HG03457 (cell line): ENCODE data around the gene DNAH5.

Source experiments
- ATAC-seq: cut with Tn5 transposase; IDR thresholded peaks from one replicate; pipeline ENCODE4 v1.9.1; 2021; ENCODE audit warnings: moderate number of reproducible peaks; ENCODE audit not compliant: unreplicated experiment

Gene DNAH5

DNA sequence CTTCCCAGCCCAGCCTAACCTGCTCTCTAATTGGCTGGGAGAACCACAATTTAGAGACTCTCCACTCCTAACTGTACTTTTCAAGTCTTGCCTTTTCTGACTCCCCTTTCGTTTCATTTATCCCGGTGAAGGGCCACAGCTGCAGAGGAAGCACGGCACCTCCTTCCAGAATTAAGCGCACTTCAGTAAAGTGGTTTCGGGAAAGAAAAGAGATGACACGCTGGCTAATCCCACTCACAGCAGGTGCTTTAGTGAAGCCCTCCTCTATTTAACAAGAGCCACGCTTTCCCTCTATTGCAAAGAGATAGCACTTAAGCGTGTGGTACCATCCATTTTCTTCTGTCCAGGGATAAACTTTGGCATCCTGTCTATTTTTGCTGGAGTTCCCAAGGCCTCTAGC, 4.8 kb downstream of the DNAH5 start:
- no peak for ATAC-seq

DNA sequence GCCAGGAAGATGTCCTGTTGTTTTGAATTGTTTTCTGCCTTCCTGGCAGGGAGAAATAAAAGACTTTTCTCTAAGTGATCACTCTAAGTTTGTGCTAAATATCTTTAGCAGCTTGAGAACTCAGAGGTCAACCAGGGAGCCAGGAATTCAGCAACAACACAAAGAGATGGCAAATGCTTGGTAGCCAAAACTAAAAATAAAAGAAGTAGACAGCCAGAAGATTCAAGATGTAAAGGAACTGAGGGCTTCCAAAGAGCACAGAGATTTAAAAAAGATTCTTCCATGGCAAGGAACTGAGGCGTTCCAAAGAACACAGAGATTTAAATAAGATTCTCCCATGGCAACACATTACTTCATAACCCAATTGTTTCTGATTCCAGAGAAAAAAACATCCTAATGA, 9.6 kb downstream of the DNAH5 start:
- no peak for ATAC-seq

DNA sequence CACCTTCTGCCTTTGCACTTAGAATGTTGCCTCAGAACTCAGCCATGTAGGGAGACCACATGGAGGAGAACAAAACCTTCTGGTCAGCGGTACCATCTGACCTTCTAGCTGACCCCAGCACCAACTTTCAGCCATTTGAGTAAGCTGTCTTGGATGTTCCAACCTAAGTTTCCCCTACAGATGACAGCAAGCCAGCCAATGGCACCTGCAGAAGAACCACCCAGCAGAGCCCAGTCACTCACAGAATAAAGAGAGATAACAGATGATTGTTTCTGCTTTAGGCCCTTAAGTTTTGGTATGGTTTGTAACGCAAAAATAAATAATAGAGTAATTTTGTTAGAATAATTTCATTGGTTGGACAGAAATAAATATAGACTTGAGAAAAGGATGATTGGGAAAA, 10.4 kb downstream of the DNAH5 start:
- no peak for ATAC-seq

DNA sequence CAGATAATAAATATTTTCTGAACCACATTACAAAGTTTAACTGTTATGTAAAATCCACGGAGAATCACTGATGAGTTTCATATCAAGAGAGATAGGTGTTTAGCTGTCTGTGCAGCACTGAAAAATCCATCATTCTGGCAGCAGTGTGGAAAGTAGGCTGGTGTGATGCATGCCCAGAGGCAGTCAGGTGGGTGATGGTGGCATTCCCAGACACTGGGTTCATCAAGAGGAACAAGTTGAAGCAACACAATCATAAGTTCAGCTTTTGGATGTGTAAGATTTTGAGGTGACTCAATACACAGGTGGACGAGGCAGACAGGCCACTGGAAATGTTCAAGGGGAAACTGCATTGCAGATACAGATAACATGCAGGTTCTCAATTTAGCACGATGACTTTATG, 11.9 kb downstream of the DNAH5 start:
- ATAC-seq = no peak

DNA sequence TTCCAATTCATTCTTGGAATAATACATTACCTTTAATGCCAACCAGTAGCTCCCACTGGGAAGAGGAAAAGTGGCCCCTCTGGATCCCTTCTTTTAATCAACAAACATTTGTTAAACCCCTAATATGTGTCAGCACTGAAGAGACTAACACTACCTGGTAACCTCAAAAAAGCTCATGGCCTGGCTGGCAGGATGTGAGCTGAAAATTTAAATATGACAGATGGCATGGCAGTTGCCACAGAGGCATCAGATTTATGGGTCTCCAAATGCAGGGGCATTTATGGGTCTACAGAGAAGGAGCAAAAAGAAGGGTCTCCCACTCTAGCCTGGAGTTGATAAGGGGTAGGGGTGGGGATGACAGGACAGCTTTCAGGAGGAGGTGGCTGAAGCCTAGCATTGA, 12.5 kb downstream of the DNAH5 start:
- no peak for ATAC-seq

DNA sequence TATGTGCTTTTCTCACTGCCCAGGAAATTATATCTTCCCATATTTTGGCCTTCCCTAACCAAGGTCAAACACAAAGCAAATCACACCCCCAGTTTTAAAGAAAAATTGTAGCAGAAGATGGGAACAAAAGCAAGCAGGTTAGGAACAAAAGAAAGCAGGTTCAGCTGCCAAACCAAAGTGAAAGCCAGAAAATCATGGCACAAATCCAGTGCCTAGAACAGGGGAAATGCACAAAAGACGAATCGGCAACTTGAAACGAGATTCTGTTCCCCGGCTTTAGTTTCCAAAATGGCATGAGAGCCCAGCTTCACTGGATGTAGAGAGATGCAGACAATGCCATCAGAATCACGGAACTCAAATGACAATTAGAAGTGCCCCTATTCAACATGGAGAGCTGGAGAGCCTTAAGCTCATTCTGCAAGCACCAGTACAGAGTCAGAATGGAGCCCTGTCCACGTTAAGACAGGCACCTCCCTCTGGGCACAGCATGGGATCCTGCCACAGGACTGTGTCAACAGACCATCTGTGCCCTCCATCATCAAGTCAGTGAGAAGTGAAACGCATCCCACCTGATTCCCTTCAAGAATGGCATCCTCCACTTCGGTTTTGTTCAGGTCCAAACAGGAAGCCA, 13.8 kb downstream of the DNAH5 start:
- ATAC-seq = no peak

DNA sequence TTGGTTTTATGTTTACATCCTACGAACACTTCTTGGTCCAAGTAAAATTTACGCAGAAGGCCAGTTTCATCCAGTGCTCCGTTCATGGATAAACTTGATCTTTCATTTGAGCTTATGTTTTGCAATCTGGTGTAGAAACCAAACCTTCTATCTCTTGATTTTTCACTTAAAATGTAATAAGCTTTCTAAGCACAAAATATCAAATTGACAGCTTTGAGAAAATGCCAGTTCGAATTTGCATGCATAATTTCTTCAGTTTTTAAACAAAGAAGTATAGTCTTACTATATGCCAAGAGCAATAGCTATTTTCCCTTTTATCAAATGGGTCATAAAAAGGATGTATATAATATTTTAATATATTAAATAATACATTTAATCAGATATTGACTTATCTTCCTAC, 17.8 kb downstream of the DNAH5 start:
- ATAC-seq = no peak

DNA sequence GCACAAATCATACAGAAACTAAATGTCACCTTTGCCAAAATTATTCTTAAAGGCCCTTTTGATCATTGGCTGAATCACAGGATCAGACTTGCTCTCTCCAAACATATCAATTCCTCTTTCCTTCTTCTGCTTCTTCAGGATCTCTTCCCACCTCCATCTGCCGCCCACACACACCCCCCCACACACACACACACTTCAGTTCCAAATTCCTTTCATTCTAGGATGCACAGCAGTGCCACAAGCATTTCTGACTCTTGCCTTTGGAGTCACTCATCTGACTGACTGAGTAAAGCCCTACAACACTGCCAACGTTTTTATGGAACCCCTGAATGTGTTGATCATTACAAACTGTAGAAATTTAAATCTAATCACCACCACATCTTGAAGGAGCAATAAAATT, 22.9 kb downstream of the DNAH5 start:
- ATAC-seq = no peak

DNA sequence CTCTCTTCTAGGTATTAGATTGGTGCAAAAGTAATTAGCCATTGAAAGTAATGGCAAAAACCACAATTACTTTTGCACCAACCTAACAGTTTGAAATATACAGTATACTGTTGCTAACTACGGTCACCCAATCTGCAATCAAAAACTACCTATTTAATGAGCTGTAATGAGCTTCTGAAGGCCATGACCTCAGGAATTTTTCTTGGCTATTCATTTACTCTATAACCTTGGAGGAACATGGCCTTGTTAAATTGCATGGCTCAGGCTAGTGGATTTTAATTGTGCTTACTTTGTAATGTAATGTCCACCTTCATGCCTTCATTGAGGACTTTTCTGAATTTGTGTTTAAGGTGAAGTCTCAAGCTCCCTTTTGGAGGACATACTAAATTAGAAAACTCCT, 24.7 kb downstream of the DNAH5 start:
- no peak for ATAC-seq

DNA sequence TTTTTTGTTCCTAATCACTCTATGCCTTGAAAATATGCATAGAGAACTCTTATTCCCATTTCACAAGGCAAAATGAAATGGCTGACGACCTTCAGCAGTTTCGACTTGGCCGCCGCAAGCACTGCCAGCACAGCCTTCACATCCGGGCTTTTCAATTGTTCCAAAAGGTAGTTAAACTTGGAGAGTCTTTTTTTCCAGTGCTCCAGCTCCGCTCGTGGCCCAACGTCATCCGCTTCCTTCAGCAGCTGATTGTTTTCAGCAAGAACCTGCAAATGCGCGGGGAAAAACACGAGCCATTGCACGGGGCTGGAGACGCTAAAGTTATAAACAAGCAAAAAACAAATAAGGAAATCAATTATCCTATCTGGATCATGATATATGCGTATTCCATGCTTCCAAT, 25.4 kb downstream of the DNAH5 start:
- no peak for ATAC-seq

DNA sequence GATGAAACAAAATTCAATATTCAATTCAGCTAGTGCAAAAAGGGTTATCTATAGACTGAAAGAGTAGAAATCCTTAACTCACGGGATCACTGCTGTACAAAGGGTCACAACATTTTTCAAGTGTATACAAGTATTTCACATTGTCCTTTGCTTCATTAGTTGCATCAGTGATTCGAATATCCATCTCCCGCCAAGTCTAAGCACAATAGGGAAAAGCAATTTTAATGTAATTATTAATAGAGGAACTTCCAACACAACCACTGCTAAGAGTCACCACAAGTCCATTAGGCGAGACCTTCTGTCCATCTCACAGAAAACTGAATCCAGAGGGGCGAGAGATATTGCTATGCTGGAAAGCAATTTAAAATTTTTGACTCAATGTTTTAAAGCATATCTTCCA, 27.4 kb downstream of the DNAH5 start:
- no peak for ATAC-seq

DNA sequence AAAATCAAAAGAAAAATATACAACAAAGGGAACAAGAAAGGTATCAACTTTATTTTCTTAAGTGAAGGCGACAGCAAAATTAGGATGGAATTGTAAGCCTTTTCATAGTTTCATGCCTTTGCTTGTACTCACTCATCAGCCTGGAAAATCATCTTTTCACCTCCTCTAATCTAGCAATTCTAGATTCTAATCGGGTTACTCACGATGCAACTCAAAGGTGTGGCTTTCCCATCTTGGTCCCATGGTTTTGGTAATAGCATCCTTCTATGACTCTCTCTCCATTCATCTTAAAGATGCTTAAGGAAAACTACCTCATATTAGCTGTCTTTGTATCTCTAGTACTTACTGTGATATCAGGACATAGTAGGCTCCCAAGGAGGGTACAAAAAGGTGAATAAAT, 30.5 kb downstream of the DNAH5 start:
- no peak for ATAC-seq

DNA sequence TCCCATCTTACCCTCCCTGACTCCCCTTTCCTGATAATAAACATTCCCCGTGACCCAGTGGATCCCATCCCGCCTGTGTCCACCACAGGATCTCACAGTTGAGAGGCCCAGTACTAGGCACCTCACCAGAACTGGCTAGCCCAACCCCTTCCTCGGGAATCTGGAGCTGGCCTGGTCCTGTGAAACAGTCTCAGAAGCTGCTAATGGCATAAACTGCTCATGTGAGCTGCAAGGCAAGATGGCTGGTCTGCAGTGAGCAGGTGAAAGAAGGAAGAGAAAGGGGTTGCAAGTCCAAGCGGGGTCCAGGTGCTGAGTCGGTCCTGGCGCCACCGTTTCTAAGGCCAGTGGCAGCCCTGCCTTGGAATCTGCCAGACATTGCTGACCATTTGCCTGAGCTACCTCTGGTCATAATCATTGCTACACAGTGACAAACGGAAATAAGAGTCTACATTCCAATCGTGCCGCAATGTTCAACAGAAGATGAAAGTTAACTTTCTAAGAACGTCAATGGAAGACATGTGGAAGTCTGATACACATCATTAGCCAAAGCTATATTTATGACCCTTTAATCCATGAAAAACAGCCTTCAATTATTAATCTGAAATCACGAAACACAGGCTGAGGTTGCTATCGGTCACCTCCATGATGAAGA, 33.7 kb downstream of the DNAH5 start:
- ATAC-seq = no peak

DNA sequence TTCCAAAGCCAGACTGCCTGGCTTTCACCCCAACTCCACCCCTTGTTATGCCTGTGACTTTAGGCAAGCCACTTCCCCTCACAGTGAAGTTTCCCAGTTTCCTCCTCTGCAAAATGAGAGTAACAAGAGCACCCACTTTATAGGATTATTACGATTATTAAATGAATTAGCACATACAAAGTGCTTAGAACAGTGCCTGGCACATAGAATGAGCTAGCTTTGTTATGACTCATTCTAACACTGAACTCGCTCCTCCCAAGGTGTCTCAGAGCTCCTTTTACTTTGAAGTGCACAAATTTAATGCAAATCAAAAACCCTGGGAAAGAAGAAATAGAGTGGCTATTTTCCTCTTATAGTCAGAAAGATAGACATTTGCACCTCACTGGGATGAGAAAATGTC, 34.3 kb downstream of the DNAH5 start:
- ATAC-seq = no peak

DNA sequence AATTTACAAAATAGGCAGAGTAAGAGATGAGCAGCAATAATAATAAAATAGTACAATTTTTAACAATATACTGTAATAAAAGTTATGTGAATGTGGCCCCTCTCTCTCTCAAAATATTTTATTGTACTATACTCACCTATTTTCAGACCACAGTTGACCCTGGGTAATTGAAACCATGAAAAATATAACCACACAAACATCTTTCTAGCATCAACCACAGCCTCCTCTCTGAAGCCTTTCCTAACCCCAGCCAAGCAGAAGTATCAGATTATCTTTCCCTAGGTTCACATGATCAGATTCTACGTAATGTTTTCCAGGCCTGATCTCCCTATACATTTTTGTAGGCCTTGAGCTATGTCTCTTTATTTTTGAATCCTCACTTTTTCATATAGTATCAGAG, 35.2 kb downstream of the DNAH5 start:
- no peak for ATAC-seq

DNA sequence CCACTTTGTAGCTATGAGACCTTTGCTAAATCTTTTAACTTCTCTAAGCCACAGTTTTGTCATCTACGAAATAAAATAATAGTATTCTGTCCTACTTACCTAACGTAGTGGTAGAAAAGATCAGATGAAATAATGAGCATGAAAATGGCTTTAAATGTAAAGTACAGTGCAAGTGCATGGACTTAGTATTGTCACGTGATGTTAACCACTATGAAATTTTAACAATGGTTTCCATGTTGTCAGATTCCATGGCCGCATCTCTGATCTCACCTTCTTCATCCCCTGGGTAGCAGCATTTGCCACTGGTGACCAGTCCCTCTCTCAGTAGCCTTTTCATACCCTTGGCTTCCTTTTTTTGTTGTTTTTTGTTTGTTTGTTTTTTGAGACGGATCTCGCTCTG, 45.9 kb downstream of the DNAH5 start:
- ATAC-seq = no peak

DNA sequence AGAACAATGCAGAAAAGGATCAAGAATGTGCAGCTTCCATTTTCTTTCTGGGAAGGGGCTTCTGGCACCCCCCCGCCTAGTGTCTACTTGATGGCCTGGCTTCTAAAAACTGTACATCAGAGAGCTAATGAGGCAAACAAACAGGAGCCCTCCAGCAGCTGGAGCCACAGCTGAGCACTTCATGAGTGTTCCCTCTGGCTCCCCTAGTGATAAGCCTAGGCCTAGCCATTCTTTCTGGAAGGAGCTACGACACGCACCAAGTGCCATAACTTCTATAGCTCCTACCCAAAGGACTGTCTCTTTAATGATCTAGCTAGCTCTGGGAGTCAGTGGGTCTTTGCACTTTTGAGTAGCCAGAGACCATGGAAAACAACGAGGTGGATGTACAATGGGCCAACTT, 66.1 kb downstream of the DNAH5 start:
- ATAC-seq = no peak

DNA sequence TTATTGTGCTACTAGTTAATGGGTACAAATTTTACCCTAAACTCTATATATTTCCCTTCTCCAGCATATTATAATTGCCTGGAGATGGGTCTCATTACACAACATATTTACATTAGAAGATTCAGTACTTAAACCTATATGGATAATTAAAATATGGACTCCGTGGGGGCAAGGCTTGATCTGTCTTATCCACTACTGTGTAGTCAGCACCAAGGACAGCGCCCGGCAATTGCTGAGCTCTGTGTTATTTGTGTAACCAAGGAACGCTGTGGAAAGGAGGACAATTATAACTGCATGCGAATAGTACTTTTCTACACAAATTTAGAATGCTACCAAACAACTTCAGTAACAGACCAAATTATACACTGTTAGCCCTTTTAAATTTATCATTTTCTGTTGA, 77.7 kb downstream of the DNAH5 start:
- no peak for ATAC-seq

DNA sequence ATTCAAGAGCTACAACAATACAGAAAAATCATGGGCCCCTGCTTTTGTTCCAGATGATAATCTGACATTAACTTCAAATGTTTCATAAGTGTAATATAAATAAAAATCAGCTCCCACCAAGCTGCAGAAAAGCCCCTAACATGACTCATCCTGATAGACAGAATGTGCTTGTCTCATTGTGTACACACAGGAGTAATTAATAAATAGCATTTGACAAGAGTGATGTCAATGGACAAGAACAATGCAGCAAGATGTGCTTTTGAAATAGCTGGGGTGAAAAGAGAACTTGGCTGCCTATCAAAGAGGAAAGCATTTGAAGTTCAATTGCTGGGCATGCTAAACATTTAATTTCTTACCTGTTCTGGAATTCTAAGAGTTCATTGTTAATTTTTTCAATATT, 79.2 kb downstream of the DNAH5 start:
- no peak for ATAC-seq

DNA sequence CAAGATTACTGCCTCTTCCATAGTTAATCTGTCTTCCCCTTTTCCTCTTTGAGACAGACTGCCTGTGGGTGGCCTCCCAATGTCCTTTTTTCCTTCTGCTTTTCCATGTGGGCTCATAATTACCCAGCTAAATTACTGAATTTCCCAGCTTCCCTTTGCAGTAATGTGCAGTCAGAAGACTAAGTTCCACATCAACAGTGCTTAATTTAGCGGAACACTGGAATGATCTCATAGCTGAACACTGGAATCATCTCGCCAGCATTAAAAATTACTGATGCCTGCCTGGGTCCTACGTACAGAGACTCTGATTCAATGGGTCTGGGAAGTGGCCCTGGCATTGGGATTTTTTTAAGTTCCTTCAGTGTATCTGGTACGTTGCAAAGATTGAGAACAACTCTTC, 84.3 kb downstream of the DNAH5 start:
- no peak for ATAC-seq

DNA sequence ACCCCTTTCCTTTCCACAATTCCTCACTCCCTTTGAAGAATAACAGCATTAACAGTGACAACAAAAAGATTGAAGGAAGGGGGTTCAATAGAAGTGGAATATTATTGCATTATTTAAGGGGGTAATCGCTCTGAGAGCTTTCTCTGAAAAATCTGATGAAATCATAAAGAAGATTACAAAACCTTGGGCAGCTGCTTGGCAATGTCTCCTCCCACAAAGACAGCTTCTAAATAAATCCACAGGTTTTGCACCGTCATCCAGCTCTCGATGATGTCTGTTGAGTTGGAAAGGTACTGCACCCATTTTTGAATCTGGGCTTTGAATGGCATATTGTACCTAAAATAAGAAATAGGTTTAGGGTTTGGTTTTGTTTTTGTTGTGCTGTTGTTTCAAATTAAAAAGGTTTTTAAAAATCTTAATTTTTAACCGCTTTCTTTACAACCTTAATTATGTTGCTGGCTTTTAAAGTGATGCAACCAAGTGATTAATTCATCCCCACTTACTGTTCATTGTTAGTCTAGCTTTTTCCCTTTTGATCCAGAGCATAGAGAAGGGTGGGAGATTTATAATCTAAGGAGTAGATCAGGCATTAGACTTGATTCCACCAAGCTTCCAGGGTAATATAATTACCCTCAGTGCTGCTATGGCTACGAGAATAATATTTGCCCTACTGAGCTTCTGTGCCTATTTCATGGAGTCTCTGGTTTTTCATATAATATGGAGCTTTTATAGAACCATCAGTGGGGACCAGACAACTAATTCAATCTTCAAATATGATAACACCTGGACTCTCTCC, 85.0 kb downstream of the DNAH5 start:
- ATAC-seq = no peak

DNA sequence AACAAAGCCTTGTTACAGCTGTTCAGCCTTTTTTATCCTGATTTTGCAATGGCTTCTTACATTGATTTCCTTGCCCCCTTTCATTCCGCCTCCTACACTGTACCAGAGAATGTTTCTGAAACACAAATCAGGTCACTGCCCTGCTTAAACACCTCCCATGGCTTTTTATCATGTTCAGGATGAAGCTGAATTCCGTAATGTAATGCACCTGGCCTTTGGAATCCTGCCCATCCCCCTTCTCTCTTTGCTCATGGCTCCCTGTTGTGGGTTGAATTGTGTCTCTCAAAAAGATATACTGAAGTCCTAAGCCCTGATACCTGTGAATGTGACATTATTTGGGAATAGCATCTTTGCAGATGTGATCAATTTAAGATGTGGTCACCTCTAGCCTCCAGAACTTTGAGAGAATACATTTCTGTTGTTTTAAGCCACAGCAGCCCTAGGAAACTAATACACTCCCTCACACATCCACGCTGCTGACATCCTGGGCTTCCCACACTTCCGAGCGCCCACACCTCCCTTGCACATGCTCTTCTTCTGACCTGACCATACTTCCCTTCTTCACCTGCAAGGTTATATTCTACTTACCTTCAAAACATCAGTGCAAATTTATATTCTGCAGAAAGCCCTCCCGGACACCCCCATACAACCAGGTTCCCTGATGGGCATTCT, 101.2 kb downstream of the DNAH5 start:
- ATAC-seq = no peak
